ENCODE results near the gene SBF2. TPM values are rescaled to one million over a fixed set of nuclear protein-coding genes. Genes with fewer than 3 reads are reported as not detected.

Gene SBF2
- total RNA-seq, 2 experiments from 2014 or later = 14.2 to 15.2 TPM

- Histone ChIP-seq H3K36me3 (ENCODE audit: insufficient read depth, low read length) (no peaks in the 10 kb centered on the region), H3K27ac (ENCODE audit: low read depth in 1 of 2, low read length in 2 of 2) (no peak overlapping the region), H3K27me3 (ENCODE audit: control insufficient read depth in 1 of 2, insufficient read depth in 2 of 2, low read length in 2 of 2) (no peaks in the 10 kb centered on the region), H3K4me1 (ENCODE audit: insufficient read depth, low read length) (no peaks in the 10 kb centered on the region), H3K4me3 (ENCODE audit: low read length) (no peak overlapping the region), H3K9me3 (ENCODE audit: control insufficient read depth in 1 of 2, insufficient read depth in 1 of 2, low read length in 2 of 2) (peaks cover 0 to 11% of the 10 kb centered on the region in 2 experiments)
- H3K4me1 Mint-ChIP-seq (ENCODE audit: low read depth) = no peaks in the 10 kb centered on the region
- H3K4me3 Mint-ChIP-seq = no peak overlapping the region
- ATAC-seq (ENCODE audit: poor library complexity) = no peak
- TF ChIP-seq, protein P1, sequence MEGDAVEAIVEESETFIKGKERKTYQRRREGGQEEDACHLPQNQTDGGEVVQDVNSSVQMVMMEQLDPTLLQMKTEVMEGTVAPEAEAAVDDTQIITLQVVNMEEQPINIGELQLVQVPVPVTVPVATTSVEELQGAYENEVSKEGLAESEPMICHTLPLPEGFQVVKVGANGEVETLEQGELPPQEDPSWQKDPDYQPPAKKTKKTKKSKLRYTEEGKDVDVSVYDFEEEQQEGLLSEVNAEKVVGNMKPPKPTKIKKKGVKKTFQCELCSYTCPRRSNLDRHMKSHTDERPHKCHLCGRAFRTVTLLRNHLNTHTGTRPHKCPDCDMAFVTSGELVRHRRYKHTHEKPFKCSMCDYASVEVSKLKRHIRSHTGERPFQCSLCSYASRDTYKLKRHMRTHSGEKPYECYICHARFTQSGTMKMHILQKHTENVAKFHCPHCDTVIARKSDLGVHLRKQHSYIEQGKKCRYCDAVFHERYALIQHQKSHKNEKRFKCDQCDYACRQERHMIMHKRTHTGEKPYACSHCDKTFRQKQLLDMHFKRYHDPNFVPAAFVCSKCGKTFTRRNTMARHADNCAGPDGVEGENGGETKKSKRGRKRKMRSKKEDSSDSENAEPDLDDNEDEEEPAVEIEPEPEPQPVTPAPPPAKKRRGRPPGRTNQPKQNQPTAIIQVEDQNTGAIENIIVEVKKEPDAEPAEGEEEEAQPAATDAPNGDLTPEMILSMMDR (IDR thresholded peaks at IDR 0.05) = no peak
- no peaks in the 10 kb centered on the region for H3K36me3 Mint-ChIP-seq (ENCODE audit: low read depth)
- H3K9me3 Mint-ChIP-seq = no peaks in the 10 kb centered on the region
- no peaks in the 10 kb centered on the region for H3K27me3 Mint-ChIP-seq
- DNase-seq = no peak
- H3K27ac Mint-ChIP-seq = no peak overlapping the region
- intact Hi-C loops (cut with DNase I, micrococcal nuclease) = loop anchor here in 1 of 2 experiments (10.0 kb wide), 1 partner anchor 447 kb away; no protein-coding TSS in a partner anchor
- ChIA-PET CTCF (no interaction called here), POLR2A (no interaction called here)
Measured at GRCh38 chr11:10201343-10201742, 92.7 kb downstream of the SBF2 start.

- DNase-seq (no peak), ATAC-seq (ENCODE audit: poor library complexity) (no peak)
- CTCF ChIA-PET = no interaction called here
- H3K4me1 Mint-ChIP-seq (ENCODE audit: low read depth) = no peaks in the 10 kb centered on the region
- Histone ChIP-seq H3K27ac (ENCODE audit: low read depth in 1 of 2, low read length in 2 of 2) (no peak overlapping the region), H3K27me3 (ENCODE audit: control insufficient read depth in 1 of 2, insufficient read depth in 2 of 2, low read length in 2 of 2) (no peaks in the 10 kb centered on the region), H3K4me3 (ENCODE audit: low read length) (no peak overlapping the region), H3K9me3 (ENCODE audit: control insufficient read depth in 1 of 2, insufficient read depth in 1 of 2, low read length in 2 of 2) (no peaks in the 10 kb centered on the region), H3K4me1 (ENCODE audit: insufficient read depth, low read length) (no peaks in the 10 kb centered on the region), H3K36me3 (ENCODE audit: insufficient read depth, low read length) (no peaks in the 10 kb centered on the region)
- TF ChIP-seq, protein P1 (IDR thresholded peaks at IDR 0.05) = no peak
- intact Hi-C loops (cut with DNase I, micrococcal nuclease) = no loop called here
- no peaks in the 10 kb centered on the region for H3K9me3 Mint-ChIP-seq
- H3K36me3 Mint-ChIP-seq (ENCODE audit: low read depth) = peaks cover 9% of the 10 kb centered on the region
- no peaks in the 10 kb centered on the region for H3K27me3 Mint-ChIP-seq
- H3K4me3 Mint-ChIP-seq = no peak overlapping the region
- POLR2A ChIA-PET = no interaction called here
- H3K27ac Mint-ChIP-seq = no peak overlapping the region
Measured at GRCh38 chr11:10197091-10197490, 96.9 kb downstream of the SBF2 start.

GRCh38 chr11:10192036-10192435 lies 102.0 kb downstream of the SBF2 start:
- Mint-ChIP-seq H3K36me3 (ENCODE audit: low read depth) (peaks cover 12% of the 10 kb centered on the region), H3K27me3 (no peaks in the 10 kb centered on the region), H3K27ac (no peak overlapping the region), H3K9me3 (no peaks in the 10 kb centered on the region), H3K4me1 (ENCODE audit: low read depth) (no peaks in the 10 kb centered on the region), H3K4me3 (no peak overlapping the region)
- intact Hi-C loops (cut with DNase I, micrococcal nuclease) = no loop called here
- ATAC-seq (ENCODE audit: poor library complexity) (no peak), DNase-seq (no peak)
- TF ChIP-seq, protein P1 (IDR thresholded peaks at IDR 0.05) = no peak
- Histone ChIP-seq H3K4me3 (ENCODE audit: low read length) (no peak overlapping the region), H3K27me3 (ENCODE audit: control insufficient read depth in 1 of 2, insufficient read depth in 2 of 2, low read length in 2 of 2) (no peaks in the 10 kb centered on the region), H3K4me1 (ENCODE audit: insufficient read depth, low read length) (no peaks in the 10 kb centered on the region), H3K36me3 (ENCODE audit: insufficient read depth, low read length) (no peaks in the 10 kb centered on the region), H3K9me3 (ENCODE audit: control insufficient read depth in 1 of 2, insufficient read depth in 1 of 2, low read length in 2 of 2) (no peaks in the 10 kb centered on the region), H3K27ac (ENCODE audit: low read depth in 1 of 2, low read length in 2 of 2) (no peak overlapping the region)
- CTCF ChIA-PET = no interaction called here
- POLR2A ChIA-PET = no interaction called here
